HepG2 (cell line): ENCODE measurements around the gene MTX1. TPM values are rescaled to one million over a fixed set of nuclear protein-coding genes. Genes with fewer than 3 reads are reported as not detected.

ENCODE experiments used
- ATAC-seq: fragments of 200-7000 bp; cut with Tn5 transposase; 3 replicates; pipeline ENCODE4 v1.9.1; 2020; ENCODE audit warnings: mild to moderate bottlenecking, moderate library complexity
- BruUV-seq: library from RNA; stranded (reverse); fragments of 400-500 nt; replicated peaks from 2 replicates; lab custom pipeline; 2021; lab: Mats Ljungman, UMichigan
- CTCF ChIA-PET: fragments of 300-600 bp; formaldehyde crosslinking; extraction: SDS; loops from one replicate; lab custom pipeline; 2021; ENCODE audit warnings: low total read pairs, inconsistent platforms, low intra/inter-chr PET ratio; lab: Yijun Ruan, JAX
- POLR2A ChIA-PET: fragments of 350-600 bp; sonication (Branson Sonifier 250); formaldehyde crosslinking; loops from one replicate; lab custom pipeline; 2020; ENCODE audit warnings: antibody characterized with exemption, inconsistent platforms; lab: Yijun Ruan, JAX
- DNase-seq: peaks from one replicate; pipeline ENCODE4 v3.0.0-alpha.2; 2015; ENCODE audit warnings: low spot score
- FAIRE-seq: peaks from 3 replicates; lab custom pipeline; 2011; peaks lifted over from hg19 to GRCh38; lab: Jason Lieb, UNC
- H2AFZ ChIP-seq: one replicate; pipeline ENCODE4 v1.6.1; 2011; ENCODE audit warnings: low read length, inconsistent platforms
- H3K27ac ChIP-seq: fragments of 300-600 bp; 3 replicates; pipeline ENCODE4 v1.8.0; 2011; ENCODE audit warnings: mixed run types, mild to moderate bottlenecking, mixed read lengths, low read length, inconsistent platforms; ENCODE audit not compliant: insufficient read depth; ENCODE audit errors: extremely low read length
- H3K27me3 ChIP-seq, 2 experiments: fragments of 200-600 bp in 1 of 2; 2 replicates in 1 of 2; 3 replicates in 1 of 2; pipeline versions ENCODE4 v1.6.0 to v1.8.0; 2011; ENCODE audit warnings: low read length in 2 of 2, mild to moderate bottlenecking in 2 of 2, moderate library complexity in 2 of 2, inconsistent platforms in 1 of 2; ENCODE audit not compliant: insufficient read depth in 2 of 2, control insufficient read depth in 1 of 2
- H3K36me3 ChIP-seq, 2 experiments: fragments of 200-600 bp in 1 of 2; replicated peaks in 1 of 2; 2 replicates in 1 of 2; 3 replicates in 1 of 2; pipeline versions ENCODE4 v1.5.1 to v1.8.0; 2011; ENCODE audit warnings: low read length in 2 of 2, inconsistent platforms in 1 of 2; ENCODE audit not compliant: insufficient read depth in 2 of 2, control insufficient read depth in 1 of 2
- H3K4me1 ChIP-seq: 2 replicates; pipeline ENCODE4 v1.5.1; 2012; ENCODE audit warnings: low read length, inconsistent platforms; ENCODE audit not compliant: insufficient read depth
- H3K4me2 ChIP-seq: 2 replicates; pipeline ENCODE4 v1.6.0; 2011; ENCODE audit warnings: low read depth, low read length, inconsistent platforms
- H3K4me3 ChIP-seq, 3 experiments: fragments of 200-600 bp in 1 of 3; sonication (generic), shearing (Covaris generic) in 1 of 3; replicated peaks in 1 of 3; 2 replicates each; pipeline ENCODE4 v1.5.1; 2011 to 2016; ENCODE audit warnings: low read length in 3 of 3, inconsistent platforms in 2 of 3, low read depth in 2 of 3, mild to moderate bottlenecking in 2 of 3, control low read depth in 1 of 3, mixed read lengths in 1 of 3; ENCODE audit not compliant: insufficient read depth in 1 of 3
- H3K79me2 ChIP-seq: one replicate; pipeline ENCODE4 v1.6.1; 2011; ENCODE audit warnings: low read length, inconsistent platforms; ENCODE audit not compliant: insufficient read depth
- H3K9ac ChIP-seq: 2 replicates; pipeline ENCODE4 v1.6.0; 2011; ENCODE audit warnings: mild to moderate bottlenecking, low read depth, low read length, inconsistent platforms; ENCODE audit not compliant: insufficient read depth
- H3K9me3 ChIP-seq: 2 replicates; pipeline ENCODE4 v1.5.1; 2012; ENCODE audit warnings: mild to moderate bottlenecking, low read length
- H4K20me1 ChIP-seq: 2 replicates; pipeline ENCODE4 v1.6.0; 2011; ENCODE audit warnings: inconsistent platforms, mild to moderate bottlenecking, low read length, moderate library complexity; ENCODE audit not compliant: insufficient read depth
- CCDC6 ChIP-seq: sonication (generic); formaldehyde crosslinking; IDR thresholded peaks from 2 replicates; pipeline ENCODE4 v1.8.1; 2022; ENCODE audit warnings: mild to moderate bottlenecking, missing genetic modification reagents, moderate library complexity
- JUN ChIP-seq: sonication (generic); formaldehyde crosslinking; IDR thresholded peaks from 2 replicates; pipeline ENCODE4 v1.4.0; 2020; ENCODE audit warnings: mild to moderate bottlenecking, missing genetic modification reagents
- KDM3A ChIP-seq: IDR thresholded peaks from 2 replicates; pipeline ENCODE4 v1.6.1; 2018; ENCODE audit warnings: low read depth, missing compliant biosample characterization
- RARG ChIP-seq: sonication (generic); formaldehyde crosslinking; IDR thresholded peaks from 2 replicates; pipeline ENCODE4 v1.4.0; 2020; ENCODE audit warnings: low read depth, mild to moderate bottlenecking, missing genetic modification reagents
- TBX2 ChIP-seq: sonication (generic); formaldehyde crosslinking; IDR thresholded peaks from 2 replicates; pipeline ENCODE4 v1.5.0; 2020; ENCODE audit warnings: missing genetic modification reagents, mild to moderate bottlenecking, borderline replicate concordance
- TCF7L2 ChIP-seq: IDR thresholded peaks from 2 replicates; pipeline ENCODE4 v1.6.1; 2011; ENCODE audit warnings: mild to moderate bottlenecking, low read depth, low read length, moderate library complexity
- XBP1 ChIP-seq: sonication (generic); formaldehyde crosslinking; IDR thresholded peaks from 2 replicates; pipeline ENCODE4 v1.5.0; 2020; ENCODE audit warnings: missing genetic modification reagents
- ZBTB3 ChIP-seq: sonication (generic); formaldehyde crosslinking; IDR thresholded peaks from 2 replicates; pipeline ENCODE4 v1.4.0; 2020; ENCODE audit warnings: low read depth, mild to moderate bottlenecking, moderate library complexity, missing genetic modification reagents, borderline replicate concordance
- ZNF333 ChIP-seq: sonication (generic); formaldehyde crosslinking; IDR thresholded peaks from 2 replicates; pipeline ENCODE4 v1.4.0; 2020; ENCODE audit warnings: mild to moderate bottlenecking, missing genetic modification reagents, borderline replicate concordance
- ZNF570 ChIP-seq: sonication (generic); formaldehyde crosslinking; IDR thresholded peaks from 2 replicates; pipeline ENCODE4 v1.4.0; 2020; ENCODE audit warnings: mild to moderate bottlenecking, missing genetic modification reagents, borderline replicate concordance
- ZNF776 ChIP-seq: sonication (generic); formaldehyde crosslinking; IDR thresholded peaks from 2 replicates; pipeline ENCODE4 v1.4.0; 2020; ENCODE audit warnings: mild to moderate bottlenecking, missing genetic modification reagents
- ZNF782 ChIP-seq: sonication (generic); formaldehyde crosslinking; IDR thresholded peaks from 2 replicates; pipeline ENCODE4 v1.4.0; 2020; ENCODE audit warnings: missing genetic modification reagents, mild to moderate bottlenecking, borderline replicate concordance
- ZNF891 ChIP-seq: sonication (generic); formaldehyde crosslinking; IDR thresholded peaks from 2 replicates; pipeline ENCODE4 v1.5.0; 2020; ENCODE audit warnings: mild to moderate bottlenecking, missing genetic modification reagents
- WGBS: methylation state at CpG from one replicate; pipeline ENCODE4 v1.1.6; 2017; ENCODE audit warnings: low lambda C conversion rate; 5-methylcytosine and 5-hydroxymethylcytosine counted together
- in situ Hi-C: cut with HindIII; loops from 2 replicates; pipeline ENCODE4 v1.10.0; 2017; ENCODE audit warnings: low pct_unique_long_range_greater_than_20kb; ENCODE audit not compliant: extremely low pct_ligation_motif_present
- intact Hi-C: fragments of 100-400 bp; cut with micrococcal nuclease; formaldehyde crosslinking; loops from one replicate; pipeline ENCODE4 v1.10.0; 2022; ENCODE audit not compliant: unreplicated experiment
- polyA plus RNA-seq, 8 experiments: library from polyadenylated mRNA; depleted of rRNA in 3 of 8; stranded (reverse) in 7 of 8; unstranded in 1 of 8; fragments of >200 nt; fragmentation: Illumina TruSeq in 4 of 8; extraction: Trizol in 4 of 8; gene quantifications; 2 replicates each; pipeline versions ENCODE4 v1.2.1 to v1.2.3, GENCODE V29; 2011 to 2016; ENCODE audit warnings: low read depth in 4 of 8, missing spikeins in 1 of 8, mixed read lengths in 1 of 8; ENCODE audit not compliant: insufficient read depth in 1 of 8
- total RNA-seq, 5 experiments: library from RNA; depleted of rRNA; stranded (reverse); fragments of >200 nt; fragmentation: Illumina TruSeq; extraction: Trizol; gene quantifications; 2 replicates each; pipeline ENCODE4 v1.2.3, GENCODE V29; 2016; ENCODE audit warnings: low read depth in 1 of 5
- TF ChIP-seq, protein P1 (sequence below): conservative IDR thresholded peaks from 2 replicates; pipeline ENCODE4 v1.6.1; 2018; ENCODE audit warnings: missing genetic modification reagents
- TF ChIP-seq, protein P2 (sequence below): sonication (generic); formaldehyde crosslinking; IDR thresholded peaks from 2 replicates; pipeline ENCODE4 v1.8.0; 2022; ENCODE audit warnings: missing genetic modification reagents, mild to moderate bottlenecking, borderline replicate concordance

MTX1 gene
- total and polyA plus RNA-seq, 2 of the 13 experiments (the other 11 are each of a cell fraction or from before 2014, with no cell fraction given), result 64.5 to 72.6 TPM

DNA sequence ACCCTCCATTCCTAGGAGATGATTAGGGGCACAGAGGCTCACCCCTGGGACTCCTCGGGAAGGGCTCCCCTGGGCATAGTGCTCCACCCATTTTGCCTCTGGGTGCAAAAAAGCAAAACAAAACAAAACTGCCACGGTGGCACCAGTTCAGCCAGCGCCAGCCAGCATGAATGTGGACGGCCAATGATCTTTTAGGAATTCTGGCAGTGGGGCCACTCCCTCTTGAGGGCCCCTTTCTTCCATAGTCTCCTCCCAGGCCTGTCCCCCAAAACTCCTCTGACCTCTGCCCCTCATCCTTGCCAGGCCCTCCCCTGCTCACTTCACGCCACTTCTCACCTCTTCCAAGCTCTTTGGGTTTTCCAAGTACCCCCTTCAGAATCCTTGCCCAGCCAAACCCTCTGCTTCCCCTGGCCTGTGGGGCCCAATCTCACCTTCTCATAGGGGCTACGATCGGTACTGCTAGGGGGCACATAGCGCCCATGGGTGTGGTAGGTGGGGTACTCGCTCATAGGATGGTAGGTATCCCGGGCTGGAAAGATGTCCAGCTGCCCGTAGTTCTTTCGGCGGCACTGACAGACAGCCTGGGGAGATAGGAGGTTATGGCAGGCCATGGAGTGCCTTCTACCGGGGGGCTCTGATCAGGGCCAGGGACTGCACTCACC, 21.6 kb upstream of the MTX1 start:
- Histone ChIP-seq H3K27me3 (peaks cover 7 to 55% of the 10 kb centered on the region in 2 experiments; a peak in 4 of 5 replicates), H3K4me1 (peaks cover 14% of the 10 kb centered on the region; the same call in 1 of the 2 replicates), H4K20me1 (no peaks in the 10 kb centered on the region), H2AFZ (no peak overlapping the region), H3K9ac (no peak overlapping the region), H3K4me3 (no peak overlapping the region), H3K79me2 (no peaks in the 10 kb centered on the region), H3K27ac (no peak overlapping the region), H3K36me3 (no peaks in the 10 kb centered on the region), H3K9me3 (no peaks in the 10 kb centered on the region), H3K4me2 (no peak overlapping the region)
- POLR2A ChIA-PET, result no interaction called here
- no TSS peak for BruUV-seq
- in situ Hi-C loops (no loop called here), intact Hi-C loops (no loop called here)
- 13% methylated on average over 9 of the region's 14 CpGs for WGBS
- DNase-seq, result no peak
- TF ChIP-seq ZBTB3 (CRISPR knock-in tag) (no peak), XBP1 (CRISPR knock-in tag) (no peak), ZNF782 (CRISPR knock-in tag) (no peak), TCF7L2 (no peak), ZNF776 (CRISPR knock-in tag) (no peak)
- CTCF ChIA-PET, result no interaction called here
- ATAC-seq, result peak; percentile 18
- no peak for FAIRE-seq

DNA sequence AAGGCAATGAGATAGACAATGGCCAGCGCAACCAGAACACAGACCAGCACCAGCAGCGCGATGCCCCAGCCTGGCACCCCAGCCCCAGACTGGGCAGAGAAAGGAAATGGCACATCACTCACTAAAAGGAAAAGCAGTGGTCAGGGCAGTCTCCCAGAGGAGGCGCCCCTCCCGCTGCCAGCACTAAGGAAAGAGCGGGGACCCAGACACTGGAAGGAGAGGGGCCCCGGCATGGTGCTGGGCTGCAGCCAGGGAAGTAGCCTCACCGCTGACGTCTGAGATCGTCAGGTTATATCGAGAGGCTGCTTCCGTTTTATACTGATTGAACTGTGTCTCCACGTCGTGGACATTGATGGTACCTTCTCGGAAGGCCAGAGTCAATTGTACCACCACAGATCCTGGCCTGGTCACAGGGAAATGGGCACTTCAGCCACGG, 21.0 kb upstream of the MTX1 start:
- DNase-seq (no peak), ATAC-seq (peak; percentile 15), FAIRE-seq (no peak)
- Histone ChIP-seq H2AFZ (no peak overlapping the region), H3K27ac (no peak overlapping the region), H3K4me1 (peaks cover 14% of the 10 kb centered on the region; the same call in 1 of the 2 replicates), H3K4me2 (no peak overlapping the region), H3K9ac (no peak overlapping the region), H3K4me3 (no peak overlapping the region), H4K20me1 (no peaks in the 10 kb centered on the region), H3K9me3 (no peaks in the 10 kb centered on the region), H3K36me3 (no peaks in the 10 kb centered on the region), H3K27me3 (peaks cover 6 to 57% of the 10 kb centered on the region in 2 experiments; a peak in 3 of 5 replicates), H3K79me2 (no peaks in the 10 kb centered on the region)
- intact Hi-C loops (no loop called here), in situ Hi-C loops (no loop called here)
- POLR2A ChIA-PET, result no interaction called here
- no TSS peak for BruUV-seq
- WGBS, result 52% methylated on average over 9 of the region's 16 CpGs
- CTCF ChIA-PET, result no interaction called here
- TF ChIP-seq, protein P1, sequence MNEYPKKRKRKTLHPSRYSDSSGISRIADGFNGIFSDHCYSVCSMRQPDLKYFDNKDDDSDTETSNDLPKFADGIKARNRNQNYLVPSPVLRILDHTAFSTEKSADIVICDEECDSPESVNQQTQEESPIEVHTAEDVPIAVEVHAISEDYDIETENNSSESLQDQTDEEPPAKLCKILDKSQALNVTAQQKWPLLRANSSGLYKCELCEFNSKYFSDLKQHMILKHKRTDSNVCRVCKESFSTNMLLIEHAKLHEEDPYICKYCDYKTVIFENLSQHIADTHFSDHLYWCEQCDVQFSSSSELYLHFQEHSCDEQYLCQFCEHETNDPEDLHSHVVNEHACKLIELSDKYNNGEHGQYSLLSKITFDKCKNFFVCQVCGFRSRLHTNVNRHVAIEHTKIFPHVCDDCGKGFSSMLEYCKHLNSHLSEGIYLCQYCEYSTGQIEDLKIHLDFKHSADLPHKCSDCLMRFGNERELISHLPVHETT, result no peak
- TF ChIP-seq TBX2 (CRISPR knock-in tag) (no peak), ZNF891 (CRISPR knock-in tag) (no peak), JUN (no peak), ZNF570 (CRISPR knock-in tag) (no peak), RARG (CRISPR knock-in tag) (no peak), ZNF333 (CRISPR knock-in tag) (no peak), CCDC6 (CRISPR knock-in tag) (no peak), KDM3A (CRISPR knock-in tag) (no peak)
- TF ChIP-seq, protein P2, sequence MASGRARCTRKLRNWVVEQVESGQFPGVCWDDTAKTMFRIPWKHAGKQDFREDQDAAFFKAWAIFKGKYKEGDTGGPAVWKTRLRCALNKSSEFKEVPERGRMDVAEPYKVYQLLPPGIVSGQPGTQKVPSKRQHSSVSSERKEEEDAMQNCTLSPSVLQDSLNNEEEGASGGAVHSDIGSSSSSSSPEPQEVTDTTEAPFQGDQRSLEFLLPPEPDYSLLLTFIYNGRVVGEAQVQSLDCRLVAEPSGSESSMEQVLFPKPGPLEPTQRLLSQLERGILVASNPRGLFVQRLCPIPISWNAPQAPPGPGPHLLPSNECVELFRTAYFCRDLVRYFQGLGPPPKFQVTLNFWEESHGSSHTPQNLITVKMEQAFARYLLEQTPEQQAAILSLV (CRISPR knock-in tag), result no peak
